SK-MEL-5 (cell line): Measurements from ENCODE around the gene RAI14. TPM values are rescaled to one million over a fixed set of nuclear protein-coding genes. Genes with fewer than 3 reads are reported as not detected.
"Not testable (repeated sequence)": the region's sequence is repeated elsewhere in the genome, so short reads cannot be mapped to it uniquely, and the experiment has no call there.

Experiments
- DNase-seq: peaks from one replicate; pipeline ENCODE4 v3.0.0-alpha.2; 2016; ENCODE audit warnings: low read depth, low spot score
- in situ Hi-C: cut with HindIII; loops from 2 replicates; pipeline ENCODE4 v1.10.0; 2016; ENCODE audit warnings: low sequenced_read_pairs, high pct_unique_total_duplicates, low pct_unique_long_range_greater_than_20kb
- total RNA-seq: library from RNA; depleted of rRNA; stranded (reverse); fragments of >200 nt; shearing (Covaris generic); gene quantifications from 2 replicates; pipeline ENCODE4 v1.2.3, GENCODE V29; 2014

The RAI14 gene
- total RNA-seq, 1 experiment from 2014 or later: 45.1 TPM

GRCh38 chr5:34707451-34708107 lies 51.5 kb downstream of the RAI14 start:
- peak; percentile 33 for DNase-seq
- in situ Hi-C loops: no loop called here

GRCh38 chr5:34708777-34709176 lies 52.6 kb downstream of the RAI14 start:
- no peak for DNase-seq
- in situ Hi-C loops: no loop called here

GRCh38 chr5:34709861-34710673 lies 53.9 kb downstream of the RAI14 start:
- no peak for DNase-seq
- in situ Hi-C loops: no loop called here

- in situ Hi-C loops: no loop called here
These were observed 56.4 kb downstream of the RAI14 start for GRCh38 chr5:34712565-34712964.

GRCh38 chr5:34715711-34716110 lies 59.6 kb downstream of the RAI14 start:
- in situ Hi-C loops: no loop called here
- DNase-seq: no peak

More at GRCh38 chr5:34712565-34712964, 56.4 kb downstream of the RAI14 start:
- DNase-seq: no peak

GRCh38 chr5:34716986-34717385 lies 60.9 kb downstream of the RAI14 start:
- in situ Hi-C loops: no loop called here
- no peak for DNase-seq

GRCh38 chr5:34717426-34718327 lies 61.5 kb downstream of the RAI14 start:
- in situ Hi-C loops: no loop called here
- DNase-seq: no peak

GRCh38 chr5:34718516-34718915 lies 62.4 kb downstream of the RAI14 start:
- DNase-seq: no peak
- in situ Hi-C loops: no loop called here

GRCh38 chr5:34719029-34719428 lies 62.9 kb downstream of the RAI14 start:
- no peak for DNase-seq
- in situ Hi-C loops: no loop called here

GRCh38 chr5:34721327-34721726 lies 65.2 kb downstream of the RAI14 start:
- DNase-seq: no peak
- in situ Hi-C loops: no loop called here

GRCh38 chr5:34722183-34722582 lies 66.1 kb downstream of the RAI14 start:
- no peak for DNase-seq
- in situ Hi-C loops: no loop called here

GRCh38 chr5:34724741-34725140 lies 68.6 kb downstream of the RAI14 start:
- in situ Hi-C loops: no loop called here
- no peak for DNase-seq

GRCh38 chr5:34727166-34727749 lies 71.1 kb downstream of the RAI14 start:
- in situ Hi-C loops, DNase-seq: not testable (repeated sequence)

- DNase-seq: no peak
- in situ Hi-C loops: no loop called here
These were observed 72.1 kb downstream of the RAI14 start for GRCh38 chr5:34728236-34728635.

- no peak for DNase-seq
- in situ Hi-C loops: no loop called here
These were observed 75.5 kb downstream of the RAI14 start for GRCh38 chr5:34731435-34732232.

GRCh38 chr5:34734326-34734725 lies 78.2 kb downstream of the RAI14 start:
- DNase-seq: no peak
- in situ Hi-C loops: no loop called here
